IMR-90 (cell line): ENCODE results near the gene FGFRL1.

Source experiments
- BHLHE40 ChIP-seq: fragments of 150-350 bp; IDR thresholded peaks from 2 replicates; pipeline ENCODE4 v1.6.1; 2016; ENCODE audit warnings: mild to moderate bottlenecking, low read depth, low read length
- POLR2A ChIP-seq: IDR thresholded peaks from 2 replicates; pipeline ENCODE4 v1.6.1; 2012; ENCODE audit warnings: mild to moderate bottlenecking, low read depth, low read length
- RCOR1 ChIP-seq: IDR thresholded peaks from 2 replicates; pipeline ENCODE4 v1.6.1; 2012; ENCODE audit warnings: mild to moderate bottlenecking, low read length, improper control_type of control experiment; ENCODE audit not compliant: insufficient replicate concordance
- RFX5 ChIP-seq: IDR thresholded peaks from 2 replicates; pipeline ENCODE4 v1.8.0; 2012; ENCODE audit warnings: low read depth, mild to moderate bottlenecking, low read length, moderate library complexity
- SMC3 ChIP-seq: fragments of 150-350 bp; IDR thresholded peaks from 2 replicates; pipeline ENCODE4 v1.6.1; 2016; ENCODE audit warnings: low read depth, mild to moderate bottlenecking, antibody characterized with exemption, low read length, moderate library complexity
- TF ChIP-seq, protein P1 (sequence below): conservative IDR thresholded peaks from 2 replicates; pipeline ENCODE4 v1.5.1; 2012; ENCODE audit warnings: mild to moderate bottlenecking, low read depth, low read length, improper control_type of control experiment
- TF ChIP-seq, protein P2 (sequence below): fragments of 150-350 bp; IDR thresholded peaks from 2 replicates; pipeline ENCODE4 v1.6.1; 2017; ENCODE audit warnings: mild to moderate bottlenecking, antibody characterized with exemption, low read length, low read depth

DNA sequence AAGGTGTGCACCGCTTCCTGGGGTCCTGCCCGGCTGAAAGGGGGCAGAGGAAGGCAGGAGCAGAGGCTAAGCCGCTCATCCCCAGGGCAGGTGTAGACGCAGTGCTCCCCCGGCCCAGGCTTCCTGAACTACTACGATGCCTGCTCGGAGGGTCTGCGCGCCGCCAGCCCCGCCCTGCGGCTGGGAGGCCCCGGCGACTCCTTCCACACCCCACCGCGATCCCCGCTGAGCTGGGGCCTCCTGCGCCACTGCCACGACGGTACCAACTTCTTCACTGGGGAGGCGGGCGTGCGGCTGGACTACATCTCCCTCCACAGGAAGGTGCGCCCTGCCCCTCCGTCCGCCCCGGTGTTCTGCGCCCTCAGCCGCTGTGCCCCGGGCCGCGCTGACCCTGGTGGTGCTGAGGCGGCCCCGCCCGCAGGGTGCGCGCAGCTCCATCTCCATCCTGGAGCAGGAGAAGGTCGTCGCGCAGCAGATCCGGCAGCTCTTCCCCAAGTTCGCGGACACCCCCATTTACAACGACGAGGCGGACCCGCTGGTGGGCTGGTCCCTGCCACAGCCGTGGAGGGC is 9.8 kb upstream of the FGFRL1 start:
- TF ChIP-seq, protein P1, sequence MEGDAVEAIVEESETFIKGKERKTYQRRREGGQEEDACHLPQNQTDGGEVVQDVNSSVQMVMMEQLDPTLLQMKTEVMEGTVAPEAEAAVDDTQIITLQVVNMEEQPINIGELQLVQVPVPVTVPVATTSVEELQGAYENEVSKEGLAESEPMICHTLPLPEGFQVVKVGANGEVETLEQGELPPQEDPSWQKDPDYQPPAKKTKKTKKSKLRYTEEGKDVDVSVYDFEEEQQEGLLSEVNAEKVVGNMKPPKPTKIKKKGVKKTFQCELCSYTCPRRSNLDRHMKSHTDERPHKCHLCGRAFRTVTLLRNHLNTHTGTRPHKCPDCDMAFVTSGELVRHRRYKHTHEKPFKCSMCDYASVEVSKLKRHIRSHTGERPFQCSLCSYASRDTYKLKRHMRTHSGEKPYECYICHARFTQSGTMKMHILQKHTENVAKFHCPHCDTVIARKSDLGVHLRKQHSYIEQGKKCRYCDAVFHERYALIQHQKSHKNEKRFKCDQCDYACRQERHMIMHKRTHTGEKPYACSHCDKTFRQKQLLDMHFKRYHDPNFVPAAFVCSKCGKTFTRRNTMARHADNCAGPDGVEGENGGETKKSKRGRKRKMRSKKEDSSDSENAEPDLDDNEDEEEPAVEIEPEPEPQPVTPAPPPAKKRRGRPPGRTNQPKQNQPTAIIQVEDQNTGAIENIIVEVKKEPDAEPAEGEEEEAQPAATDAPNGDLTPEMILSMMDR = no peak
- TF ChIP-seq POLR2A (no peak), SMC3 (no peak), RCOR1 (no peak), RFX5 (no peak), BHLHE40 (no peak)
- TF ChIP-seq, protein P2, sequence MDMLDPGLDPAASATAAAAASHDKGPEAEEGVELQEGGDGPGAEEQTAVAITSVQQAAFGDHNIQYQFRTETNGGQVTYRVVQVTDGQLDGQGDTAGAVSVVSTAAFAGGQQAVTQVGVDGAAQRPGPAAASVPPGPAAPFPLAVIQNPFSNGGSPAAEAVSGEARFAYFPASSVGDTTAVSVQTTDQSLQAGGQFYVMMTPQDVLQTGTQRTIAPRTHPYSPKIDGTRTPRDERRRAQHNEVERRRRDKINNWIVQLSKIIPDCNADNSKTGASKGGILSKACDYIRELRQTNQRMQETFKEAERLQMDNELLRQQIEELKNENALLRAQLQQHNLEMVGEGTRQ = no peak
